A673 (cell line): ENCODE results near the gene MICOS13.

ENCODE experiments used
- EZH2 ChIP-seq: fragments of 200-600 bp; sonication (generic); IDR thresholded peaks from 2 replicates; pipeline ENCODE4 v1.6.1; 2017; ENCODE audit warnings: borderline replicate concordance, low read depth, mild to moderate bottlenecking, mixed read lengths, antibody characterized with exemption, low read length; ENCODE audit not compliant: poor library complexity, severe bottlenecking
- TF ChIP-seq, protein P1 (sequence below): fragments of 300-800, 200-600 bp; sonication (generic); conservative IDR thresholded peaks from 2 replicates; pipeline ENCODE4 v1.5.1; 2017; ENCODE audit warnings: low read depth, mild to moderate bottlenecking, antibody characterized with exemption, low read length, moderate library complexity, mixed read lengths

DNA sequence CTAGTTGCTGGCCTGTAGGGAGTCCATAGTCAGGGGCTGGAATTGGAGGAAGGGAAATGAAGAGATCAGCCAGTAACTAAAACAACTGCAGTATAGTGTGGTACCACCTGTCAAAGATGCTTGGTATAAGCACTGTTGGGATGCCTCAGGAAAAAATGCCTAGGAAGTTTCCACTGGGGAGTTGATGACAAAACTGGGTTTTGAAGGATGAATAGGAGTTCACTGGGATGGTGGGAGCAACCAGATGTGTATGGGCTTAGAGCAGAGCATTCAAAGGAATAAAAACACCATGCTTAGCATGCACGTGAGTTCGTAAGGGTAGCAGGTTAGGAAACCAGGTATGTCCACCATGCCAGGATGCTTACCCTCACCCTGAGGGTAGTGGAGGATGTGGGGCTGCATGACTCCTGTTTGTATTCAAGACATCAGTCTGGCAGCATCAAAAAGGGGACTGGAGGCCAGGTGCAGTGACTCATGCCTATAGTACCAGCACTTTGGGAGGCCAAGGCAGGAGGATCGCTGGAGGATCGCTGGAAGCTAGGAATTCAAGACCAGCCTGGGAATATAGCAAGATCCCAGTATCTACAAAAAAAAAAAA, 47.2 kb upstream of the MICOS13 start:
- TF ChIP-seq, protein P1, sequence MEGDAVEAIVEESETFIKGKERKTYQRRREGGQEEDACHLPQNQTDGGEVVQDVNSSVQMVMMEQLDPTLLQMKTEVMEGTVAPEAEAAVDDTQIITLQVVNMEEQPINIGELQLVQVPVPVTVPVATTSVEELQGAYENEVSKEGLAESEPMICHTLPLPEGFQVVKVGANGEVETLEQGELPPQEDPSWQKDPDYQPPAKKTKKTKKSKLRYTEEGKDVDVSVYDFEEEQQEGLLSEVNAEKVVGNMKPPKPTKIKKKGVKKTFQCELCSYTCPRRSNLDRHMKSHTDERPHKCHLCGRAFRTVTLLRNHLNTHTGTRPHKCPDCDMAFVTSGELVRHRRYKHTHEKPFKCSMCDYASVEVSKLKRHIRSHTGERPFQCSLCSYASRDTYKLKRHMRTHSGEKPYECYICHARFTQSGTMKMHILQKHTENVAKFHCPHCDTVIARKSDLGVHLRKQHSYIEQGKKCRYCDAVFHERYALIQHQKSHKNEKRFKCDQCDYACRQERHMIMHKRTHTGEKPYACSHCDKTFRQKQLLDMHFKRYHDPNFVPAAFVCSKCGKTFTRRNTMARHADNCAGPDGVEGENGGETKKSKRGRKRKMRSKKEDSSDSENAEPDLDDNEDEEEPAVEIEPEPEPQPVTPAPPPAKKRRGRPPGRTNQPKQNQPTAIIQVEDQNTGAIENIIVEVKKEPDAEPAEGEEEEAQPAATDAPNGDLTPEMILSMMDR, result no peak
- TF ChIP-seq EZH2, result no peak
